ENCODE measurements around the gene SLC46A1.

The SLC46A1 gene

DNA sequence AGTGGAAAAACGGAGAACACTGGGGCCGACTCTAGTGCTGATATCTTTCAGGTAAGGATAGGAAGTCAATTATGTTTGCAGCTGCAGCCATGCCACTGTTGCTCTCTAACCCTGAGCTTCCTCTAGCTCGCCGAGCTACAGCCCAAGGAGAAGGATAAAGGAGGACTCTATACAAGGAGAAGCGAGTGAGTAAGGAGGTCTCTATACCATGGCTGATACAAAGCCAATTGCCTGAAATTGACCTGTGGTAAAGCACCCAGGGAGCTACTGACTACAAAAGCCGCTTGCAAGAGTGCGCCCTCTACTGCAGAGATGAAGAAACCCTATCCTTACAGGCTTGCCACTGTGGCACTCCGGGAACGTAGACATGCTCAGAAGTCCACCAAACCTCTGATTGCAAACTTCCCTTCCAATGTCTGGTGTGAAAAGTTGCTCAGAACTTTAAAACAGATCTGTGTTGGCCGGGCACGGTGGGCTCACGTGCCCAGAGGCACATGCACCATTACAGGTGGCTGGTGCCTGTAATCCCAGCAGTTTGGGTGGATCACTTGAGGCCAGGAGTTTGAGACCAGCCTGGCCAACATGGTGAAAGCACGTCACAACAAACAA, 10.8 kb upstream of the SLC46A1 start:
- Histone ChIP-seq H3K9me3 (replicated peaks in 1 of 2; ENCODE audit: control insufficient read depth in 2 of 2, insufficient read depth in 1 of 2, low read depth in 1 of 2, low read length in 2 of 2) (no peaks in the 10 kb centered on the region), H2BK120ac (ENCODE audit: low read depth, low read length) (no peak overlapping the region), H3K36me3 (replicated peaks in 1 of 2; ENCODE audit: control insufficient read depth in 2 of 2, insufficient read depth in 2 of 2, low read length in 2 of 2) (no peaks in the 10 kb centered on the region), H3K27ac (replicated peaks; ENCODE audit: low read length) (no peak overlapping the region), H2BK15ac (ENCODE audit: low read length) (no peak overlapping the region), H3K4me2 (ENCODE audit: insufficient read depth, low read length, poor library complexity, severe bottlenecking) (no peak overlapping the region), H2AK5ac (ENCODE audit: low read depth, low read length) (no peak overlapping the region), H3K4ac (ENCODE audit: low read length) (no peak overlapping the region), H3K4me3 (ENCODE audit: low read length in 2 of 2) (peak overlapping the region in 1 of 2 donors; percentile 27), H2AFZ (ENCODE audit: low read length) (peak overlapping the region; percentile 46), H4K91ac (ENCODE audit: low read depth, low read length, poor library complexity) (no peak overlapping the region), H2BK12ac (ENCODE audit: low read length) (no peak overlapping the region), H4K8ac (ENCODE audit: low read depth, low read length) (no peak overlapping the region), H3K18ac (ENCODE audit: low read length) (no peak overlapping the region), H3K9ac (ENCODE audit: low read depth, low read length, poor library complexity) (no peak overlapping the region), H3K23ac (ENCODE audit: low read depth, low read length, poor library complexity) (no peak overlapping the region), H3K27me3 (ENCODE audit: control insufficient read depth in 3 of 3, insufficient read depth in 3 of 3, low read depth in 1 of 3, low read length in 3 of 3) (peaks cover 0 to 40% (median 5%) of the 10 kb centered on the region in 3 experiments), H3K4me1 (ENCODE audit: control insufficient read depth in 2 of 2, insufficient read depth in 1 of 2, low read depth in 1 of 2, low read length in 2 of 2) (no peaks in the 10 kb centered on the region), H3K14ac (ENCODE audit: low read length) (no peak overlapping the region), H3K79me1 (ENCODE audit: low read depth, low read length) (no peaks in the 10 kb centered on the region), H2BK5ac (ENCODE audit: low read length) (no peak overlapping the region)
- DNase-seq (ENCODE audit: low spot score) = peak; percentile 57
- WGBS, 2 donors (ENCODE audit: extremely low coverage in 2 of 2, insufficient read length in 2 of 2, insufficient replicate concordance in 1 of 2) = no CpG with 5 or more reads among the region's 13 CpGs

DNA sequence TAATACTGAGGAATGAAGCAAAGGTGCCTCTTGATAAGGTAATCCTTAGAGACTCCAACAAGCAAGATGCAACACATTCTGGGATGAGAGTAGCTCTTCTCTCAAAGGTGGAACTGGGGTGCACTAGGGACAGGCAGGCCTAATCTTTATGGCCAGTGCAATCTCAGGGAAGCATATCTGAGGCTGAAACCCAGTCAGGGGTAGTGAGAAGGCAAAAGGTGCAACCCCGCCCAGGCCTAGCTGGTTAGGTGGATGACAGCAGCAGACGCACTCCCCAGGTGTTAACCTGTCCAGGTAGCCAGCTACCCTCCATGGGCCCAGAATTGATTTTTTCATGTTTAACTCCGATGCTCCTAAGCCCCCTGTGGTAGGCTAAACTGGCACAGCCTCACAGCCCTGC, 9.9 kb upstream of the SLC46A1 start:
- H3K18ac ChIP-seq (ENCODE audit: low read length) = no peak overlapping the region
- no peak overlapping the region for H3K27ac ChIP-seq (replicated peaks; ENCODE audit: low read length)
- no CpG with 5 or more reads among the region's 3 CpGs for WGBS, 2 donors (ENCODE audit: extremely low coverage in 2 of 2, insufficient read length in 2 of 2, insufficient replicate concordance in 1 of 2)
- no peak overlapping the region for H3K14ac ChIP-seq (ENCODE audit: low read length)
- no peak overlapping the region for H4K8ac ChIP-seq (ENCODE audit: low read depth, low read length)
- no peak overlapping the region for H2AK5ac ChIP-seq (ENCODE audit: low read depth, low read length)
- H3K4me1 ChIP-seq (ENCODE audit: control insufficient read depth in 2 of 2, insufficient read depth in 1 of 2, low read depth in 1 of 2, low read length in 2 of 2) = no peaks in the 10 kb centered on the region
- no peaks in the 10 kb centered on the region for H3K9me3 ChIP-seq (replicated peaks in 1 of 2; ENCODE audit: control insufficient read depth in 2 of 2, insufficient read depth in 1 of 2, low read depth in 1 of 2, low read length in 2 of 2)
- H3K36me3 ChIP-seq (replicated peaks in 1 of 2; ENCODE audit: control insufficient read depth in 2 of 2, insufficient read depth in 2 of 2, low read length in 2 of 2) = no peaks in the 10 kb centered on the region
- no peak overlapping the region for H2AFZ ChIP-seq (ENCODE audit: low read length)
- H2BK15ac ChIP-seq (ENCODE audit: low read length) = no peak overlapping the region
- H3K4me2 ChIP-seq (ENCODE audit: insufficient read depth, low read length, poor library complexity, severe bottlenecking) = no peak overlapping the region
- peaks cover 0 to 47% (median 5%) of the 10 kb centered on the region in 3 experiments for H3K27me3 ChIP-seq (ENCODE audit: control insufficient read depth in 3 of 3, insufficient read depth in 3 of 3, low read depth in 1 of 3, low read length in 3 of 3)
- no peak overlapping the region for H2BK120ac ChIP-seq (ENCODE audit: low read depth, low read length)
- peak overlapping the region; percentile 30 for H3K9ac ChIP-seq (ENCODE audit: low read depth, low read length, poor library complexity)
- no peak overlapping the region for H2BK12ac ChIP-seq (ENCODE audit: low read length)
- H3K79me1 ChIP-seq (ENCODE audit: low read depth, low read length) = no peaks in the 10 kb centered on the region
- no peak overlapping the region for H3K23ac ChIP-seq (ENCODE audit: low read depth, low read length, poor library complexity)
- no peak for DNase-seq (ENCODE audit: low spot score)
- no peak overlapping the region for H3K4me3 ChIP-seq (ENCODE audit: low read length in 2 of 2)
- no peak overlapping the region for H2BK5ac ChIP-seq (ENCODE audit: low read length)
- H4K91ac ChIP-seq (ENCODE audit: low read depth, low read length, poor library complexity) = no peak overlapping the region
- no peak overlapping the region for H3K4ac ChIP-seq (ENCODE audit: low read length)

DNA sequence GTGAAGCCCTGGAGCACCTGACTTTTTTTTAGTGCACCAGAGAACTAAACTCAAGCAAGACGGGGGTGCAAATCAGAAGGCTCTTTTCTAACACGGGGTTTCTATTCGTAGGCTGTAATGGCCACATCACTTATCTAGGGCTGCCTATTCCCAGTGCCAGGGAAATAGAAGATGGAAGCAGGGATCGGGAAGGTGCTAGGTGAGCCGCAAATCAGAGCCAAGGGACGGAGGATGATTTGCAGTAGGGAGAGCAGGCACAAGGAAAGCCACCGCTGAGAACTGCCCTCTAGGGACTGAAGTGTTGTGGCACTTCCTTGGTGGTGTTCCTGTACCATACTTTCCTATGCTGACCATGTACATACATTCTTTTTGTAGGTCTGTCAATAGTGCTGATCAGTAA, 7.8 kb upstream of the SLC46A1 start:
- no peak overlapping the region for H3K4me2 ChIP-seq (ENCODE audit: insufficient read depth, low read length, poor library complexity, severe bottlenecking)
- H3K4me3 ChIP-seq (ENCODE audit: low read length in 2 of 2) = no peak overlapping the region
- no peaks in the 10 kb centered on the region for H3K36me3 ChIP-seq (replicated peaks in 1 of 2; ENCODE audit: control insufficient read depth in 2 of 2, insufficient read depth in 2 of 2, low read length in 2 of 2)
- H2BK15ac ChIP-seq (ENCODE audit: low read length) = no peak overlapping the region
- no peak overlapping the region for H3K27ac ChIP-seq (replicated peaks; ENCODE audit: low read length)
- H2AFZ ChIP-seq (ENCODE audit: low read length) = no peak overlapping the region
- H3K4ac ChIP-seq (ENCODE audit: low read length) = no peak overlapping the region
- H3K9ac ChIP-seq (ENCODE audit: low read depth, low read length, poor library complexity) = no peak overlapping the region
- no peak overlapping the region for H2BK120ac ChIP-seq (ENCODE audit: low read depth, low read length)
- no peak overlapping the region for H3K14ac ChIP-seq (ENCODE audit: low read length)
- H3K27me3 ChIP-seq (ENCODE audit: control insufficient read depth in 3 of 3, insufficient read depth in 3 of 3, low read depth in 1 of 3, low read length in 3 of 3) = peaks cover 0 to 46% (median 5%) of the 10 kb centered on the region in 3 experiments
- no peak overlapping the region for H3K18ac ChIP-seq (ENCODE audit: low read length)
- no peak overlapping the region for H4K8ac ChIP-seq (ENCODE audit: low read depth, low read length)
- H2BK5ac ChIP-seq (ENCODE audit: low read length) = no peak overlapping the region
- no peak overlapping the region for H2AK5ac ChIP-seq (ENCODE audit: low read depth, low read length)
- no peaks in the 10 kb centered on the region for H3K9me3 ChIP-seq (replicated peaks in 1 of 2; ENCODE audit: control insufficient read depth in 2 of 2, insufficient read depth in 1 of 2, low read depth in 1 of 2, low read length in 2 of 2)
- no peak overlapping the region for H4K91ac ChIP-seq (ENCODE audit: low read depth, low read length, poor library complexity)
- H3K23ac ChIP-seq (ENCODE audit: low read depth, low read length, poor library complexity) = no peak overlapping the region
- H3K4me1 ChIP-seq (ENCODE audit: control insufficient read depth in 2 of 2, insufficient read depth in 1 of 2, low read depth in 1 of 2, low read length in 2 of 2) = no peaks in the 10 kb centered on the region
- no peak overlapping the region for H2BK12ac ChIP-seq (ENCODE audit: low read length)
- no CpG with 5 or more reads among the region's 7 CpGs for WGBS, 2 donors (ENCODE audit: extremely low coverage in 2 of 2, insufficient read length in 2 of 2, insufficient replicate concordance in 1 of 2)
- H3K79me1 ChIP-seq (ENCODE audit: low read depth, low read length) = no peaks in the 10 kb centered on the region
- no peak for DNase-seq (ENCODE audit: low spot score)

DNA sequence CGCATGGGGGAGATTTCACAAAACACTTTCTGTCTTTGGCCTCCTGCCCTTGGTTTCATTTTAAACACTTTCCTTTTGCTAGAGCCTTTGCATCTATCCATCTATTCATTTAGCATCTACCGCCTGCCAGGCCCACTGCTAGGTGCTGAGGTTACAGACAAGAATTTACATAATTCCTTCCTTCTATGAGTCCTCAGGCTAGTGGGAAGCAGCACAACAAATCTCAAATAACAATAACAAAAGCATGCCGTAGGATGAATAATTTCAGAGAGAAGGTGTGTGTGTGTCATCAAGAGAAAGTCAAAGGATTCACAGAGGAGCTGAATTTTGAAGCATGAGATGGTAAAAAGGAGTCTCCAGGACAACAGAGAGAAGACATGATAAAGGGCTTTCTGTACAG, 6.1 kb upstream of the SLC46A1 start:
- peaks cover 0 to 46% (median 5%) of the 10 kb centered on the region in 3 experiments for H3K27me3 ChIP-seq (ENCODE audit: control insufficient read depth in 3 of 3, insufficient read depth in 3 of 3, low read depth in 1 of 3, low read length in 3 of 3)
- H3K79me1 ChIP-seq (ENCODE audit: low read depth, low read length) = no peaks in the 10 kb centered on the region
- H3K4ac ChIP-seq (ENCODE audit: low read length) = no peak overlapping the region
- no peak overlapping the region for H2BK12ac ChIP-seq (ENCODE audit: low read length)
- H3K36me3 ChIP-seq (replicated peaks in 1 of 2; ENCODE audit: control insufficient read depth in 2 of 2, insufficient read depth in 2 of 2, low read length in 2 of 2) = no peaks in the 10 kb centered on the region
- no CpG with 5 or more reads among the region's 3 CpGs for WGBS, 2 donors (ENCODE audit: extremely low coverage in 2 of 2, insufficient read length in 2 of 2, insufficient replicate concordance in 1 of 2)
- no peak overlapping the region for H4K91ac ChIP-seq (ENCODE audit: low read depth, low read length, poor library complexity)
- no peak overlapping the region for H3K18ac ChIP-seq (ENCODE audit: low read length)
- H2AFZ ChIP-seq (ENCODE audit: low read length) = no peak overlapping the region
- no peak overlapping the region for H3K27ac ChIP-seq (replicated peaks; ENCODE audit: low read length)
- H4K8ac ChIP-seq (ENCODE audit: low read depth, low read length) = no peak overlapping the region
- no peak overlapping the region for H3K14ac ChIP-seq (ENCODE audit: low read length)
- H3K4me3 ChIP-seq (ENCODE audit: low read length in 2 of 2) = no peak overlapping the region
- no peaks in the 10 kb centered on the region for H3K9me3 ChIP-seq (replicated peaks in 1 of 2; ENCODE audit: control insufficient read depth in 2 of 2, insufficient read depth in 1 of 2, low read depth in 1 of 2, low read length in 2 of 2)
- H2BK5ac ChIP-seq (ENCODE audit: low read length) = no peak overlapping the region
- H2BK15ac ChIP-seq (ENCODE audit: low read length) = no peak overlapping the region
- no peak for DNase-seq (ENCODE audit: low spot score)
- H2AK5ac ChIP-seq (ENCODE audit: low read depth, low read length) = no peak overlapping the region
- peaks cover 3 to 13% of the 10 kb centered on the region in 2 donors for H3K4me1 ChIP-seq (ENCODE audit: control insufficient read depth in 2 of 2, insufficient read depth in 1 of 2, low read depth in 1 of 2, low read length in 2 of 2)
- no peak overlapping the region for H3K9ac ChIP-seq (ENCODE audit: low read depth, low read length, poor library complexity)
- no peak overlapping the region for H3K4me2 ChIP-seq (ENCODE audit: insufficient read depth, low read length, poor library complexity, severe bottlenecking)
- no peak overlapping the region for H2BK120ac ChIP-seq (ENCODE audit: low read depth, low read length)
- no peak overlapping the region for H3K23ac ChIP-seq (ENCODE audit: low read depth, low read length, poor library complexity)

Measured in neuronal stem cell (in vitro differentiated cells).